AG04450 (cell line): ENCODE results near the gene ABCG2. TPM values are rescaled to one million over a fixed set of nuclear protein-coding genes. Genes with fewer than 3 reads are reported as not detected.

Source experiments
- CTCF ChIA-PET: fragments of 300-600, 350-600 bp; formaldehyde crosslinking; extraction: SDS; loops from one replicate; lab custom pipeline; 2022; ENCODE audit warnings: antibody characterized with exemption, inconsistent platforms; lab: Charles Lee
- POLR2A ChIA-PET: fragments of 350-600 bp; formaldehyde crosslinking; extraction: SDS; loops from one replicate; lab custom pipeline; 2021; ENCODE audit warnings: antibody characterized with exemption, inconsistent platforms; lab: Yijun Ruan, JAX
- DNase-seq: peaks from one replicate; pipeline ENCODE4 v3.0.0-alpha.2; 2011; ENCODE audit warnings: low read depth, low spot score
- H3K27ac ChIP-seq: one replicate; pipeline ENCODE4 v1.5.1; 2012; ENCODE audit warnings: low read depth, low read length, control low read depth
- H3K27me3 ChIP-seq: one replicate; pipeline ENCODE4 v1.6.0; 2012; ENCODE audit warnings: low read length; ENCODE audit not compliant: control insufficient read depth, insufficient read depth
- H3K4me3 ChIP-seq: 2 replicates; pipeline ENCODE4 v1.5.1; 2011; ENCODE audit warnings: mild to moderate bottlenecking, low read depth, low read length, control low read depth
- H3K9me3 ChIP-seq: 2 replicates; pipeline ENCODE4 v1.5.1; 2012; ENCODE audit warnings: low read length; ENCODE audit not compliant: control insufficient read depth, insufficient read depth
- polyA minus RNA-seq: library from RNA; depleted of rRNA, polyadenylated mRNA; stranded (reverse); fragments of >200 nt; gene quantifications from 2 replicates; pipeline ENCODE4 v1.2.3, GENCODE V29; 2011; rRNA and poly(A)+ RNA removed
- polyA plus RNA-seq: library from polyadenylated mRNA; depleted of rRNA; stranded (reverse); fragments of >200 nt; gene quantifications from 2 replicates; pipeline ENCODE4 v1.2.3, GENCODE V29; 2011; rRNA removed
- TF ChIP-seq, protein P1 (sequence below): IDR thresholded peaks from 2 replicates; pipeline ENCODE4 v1.5.1; 2011; ENCODE audit warnings: low read depth, low read length, control low read depth, inconsistent platforms

The ABCG2 gene
- polyA plus RNA-seq, result 1.1 and 1.2 TPM in 2 replicates
- polyA minus RNA-seq, result 0.60 and 1.0 TPM in 2 replicates

DNA sequence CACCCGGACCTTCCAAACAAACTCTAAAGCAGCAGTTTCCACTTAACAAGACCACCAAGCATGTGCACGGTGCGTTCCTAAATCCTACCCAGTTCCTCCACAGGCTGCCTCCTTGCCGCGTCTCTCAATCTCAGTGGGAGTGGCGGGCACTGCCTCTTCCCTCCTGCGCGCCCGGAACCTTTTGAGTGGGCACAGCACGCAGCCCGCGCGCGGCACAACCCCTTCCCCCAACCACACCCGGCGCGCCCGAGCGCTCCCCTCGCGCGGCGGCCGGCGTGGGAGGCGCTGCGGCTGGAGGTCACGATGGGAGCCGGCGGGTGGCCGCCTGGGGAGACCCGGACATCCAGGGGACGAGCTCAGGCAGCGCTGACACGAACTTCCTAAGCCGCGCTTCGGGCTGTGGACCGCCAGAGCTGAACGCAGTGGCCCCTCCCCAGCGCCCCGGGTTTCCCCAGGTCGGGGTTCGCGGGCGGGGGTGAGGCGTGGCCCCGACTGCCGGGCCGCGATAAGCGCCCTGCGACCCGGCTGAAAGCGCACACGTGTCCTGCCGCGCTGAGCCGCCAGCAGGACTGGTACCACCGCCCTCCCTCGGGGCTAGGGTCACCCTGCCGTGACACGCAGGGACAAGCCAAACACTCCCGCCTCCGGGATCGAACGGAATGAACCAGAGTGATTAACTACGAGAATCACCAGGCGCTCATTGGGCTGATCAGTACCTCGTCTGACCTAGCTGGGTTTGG is at the start of gene ABCG2:
Gene ABCG2 (minus strand): TSS at position 151 of the 740 bp plus-strand sequence. CDS start 18,644 bp downstream, outside the sequence.
- Histone ChIP-seq H3K4me3 (peak within 1 kb of the TSS; percentile 71), H3K27ac (no peak within 1 kb of the TSS), H3K9me3 (no peaks in the 10 kb centered on the region), H3K27me3 (no peaks in the 10 kb centered on the region)
- TF ChIP-seq, protein P1, sequence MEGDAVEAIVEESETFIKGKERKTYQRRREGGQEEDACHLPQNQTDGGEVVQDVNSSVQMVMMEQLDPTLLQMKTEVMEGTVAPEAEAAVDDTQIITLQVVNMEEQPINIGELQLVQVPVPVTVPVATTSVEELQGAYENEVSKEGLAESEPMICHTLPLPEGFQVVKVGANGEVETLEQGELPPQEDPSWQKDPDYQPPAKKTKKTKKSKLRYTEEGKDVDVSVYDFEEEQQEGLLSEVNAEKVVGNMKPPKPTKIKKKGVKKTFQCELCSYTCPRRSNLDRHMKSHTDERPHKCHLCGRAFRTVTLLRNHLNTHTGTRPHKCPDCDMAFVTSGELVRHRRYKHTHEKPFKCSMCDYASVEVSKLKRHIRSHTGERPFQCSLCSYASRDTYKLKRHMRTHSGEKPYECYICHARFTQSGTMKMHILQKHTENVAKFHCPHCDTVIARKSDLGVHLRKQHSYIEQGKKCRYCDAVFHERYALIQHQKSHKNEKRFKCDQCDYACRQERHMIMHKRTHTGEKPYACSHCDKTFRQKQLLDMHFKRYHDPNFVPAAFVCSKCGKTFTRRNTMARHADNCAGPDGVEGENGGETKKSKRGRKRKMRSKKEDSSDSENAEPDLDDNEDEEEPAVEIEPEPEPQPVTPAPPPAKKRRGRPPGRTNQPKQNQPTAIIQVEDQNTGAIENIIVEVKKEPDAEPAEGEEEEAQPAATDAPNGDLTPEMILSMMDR, result no peak
- ChIA-PET POLR2A (no interaction called here), CTCF (no interaction called here)
- DNase-seq, result peak; percentile 23

DNA sequence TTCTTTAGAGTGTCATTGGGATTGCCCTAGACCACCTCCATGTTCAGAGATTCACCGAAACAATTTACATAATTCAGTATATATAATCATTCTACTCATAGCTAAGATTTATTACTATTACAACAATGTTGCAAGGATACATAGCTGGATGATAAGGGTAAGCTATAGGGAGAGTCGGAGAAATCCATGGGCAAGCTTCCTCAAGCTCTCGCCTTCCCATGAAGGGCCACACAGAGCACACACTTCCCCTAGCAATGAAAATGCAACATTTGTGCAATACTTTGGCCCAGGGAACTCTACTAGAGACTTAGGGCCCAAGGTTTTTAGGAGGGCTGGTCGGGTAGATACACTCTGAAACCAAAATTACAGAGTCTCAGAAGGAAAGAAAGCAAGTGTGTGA is 49.7 kb upstream of the ABCG2 start:
- Histone ChIP-seq H3K9me3 (no peaks in the 10 kb centered on the region), H3K27me3 (peaks cover 3% of the 10 kb centered on the region), H3K27ac (no peak overlapping the region), H3K4me3 (no peak overlapping the region)
- no peak for DNase-seq
- POLR2A ChIA-PET, result no interaction called here
- CTCF ChIA-PET, result interaction anchor here (0.6 to 8.3 kb wide), 7 partner anchors 10 to 359 kb away, joined by 3 to 139 read pairs (median 13); no protein-coding TSS in a partner anchor
- TF ChIP-seq, protein P1, result no peak

DNA sequence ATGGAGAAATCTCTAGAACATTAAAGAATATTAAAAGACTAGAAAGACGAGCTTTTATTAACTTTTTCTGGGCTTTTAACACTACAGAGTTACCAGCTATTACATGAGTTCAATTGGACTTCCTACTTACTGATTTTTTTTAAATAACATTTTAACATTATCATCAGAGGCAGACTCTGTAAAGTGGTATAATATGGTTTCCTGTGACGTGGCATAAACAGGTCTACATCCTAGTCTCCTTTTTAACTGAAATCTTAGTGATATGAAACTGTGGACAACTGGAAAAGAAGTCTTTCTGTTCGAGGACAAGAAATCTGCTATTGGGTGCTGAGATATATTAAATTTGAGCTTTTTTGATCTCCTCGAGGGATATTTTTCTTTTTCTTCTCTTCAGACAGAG is 48.7 kb upstream of the ABCG2 start:
- H3K9me3 ChIP-seq, result no peaks in the 10 kb centered on the region
- DNase-seq, result no peak
- no peak overlapping the region for H3K4me3 ChIP-seq
- POLR2A ChIA-PET, result no interaction called here
- H3K27me3 ChIP-seq, result no peaks in the 10 kb centered on the region
- H3K27ac ChIP-seq, result no peak overlapping the region
- CTCF ChIA-PET, result interaction anchor here (0.5 to 8.3 kb wide), 9 partner anchors 11 to 352 kb away, joined by 3 to 139 read pairs (median 6); no protein-coding TSS in a partner anchor
- TF ChIP-seq, protein P1, result no peak

DNA sequence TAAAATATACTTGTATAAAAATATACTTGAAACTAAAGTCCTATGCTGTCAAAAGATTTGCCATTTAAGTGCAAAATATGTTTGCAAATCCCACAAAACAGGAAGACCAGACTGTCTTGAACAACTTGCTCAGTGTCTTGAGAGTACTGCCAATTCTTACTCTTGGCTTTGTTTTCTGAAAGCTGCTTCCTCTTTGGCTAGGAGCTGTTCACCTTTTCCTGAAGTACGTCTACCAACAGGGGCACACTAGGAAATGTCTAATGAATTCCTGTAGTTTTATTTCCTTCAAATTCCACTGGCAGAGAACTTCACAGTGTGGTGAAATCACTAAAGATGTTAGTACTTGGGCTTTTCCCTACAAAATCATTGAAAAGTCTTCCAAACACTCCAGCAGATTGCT is 46.4 kb upstream of the ABCG2 start:
- no peak for DNase-seq
- CTCF ChIA-PET, result interaction anchor here (0.9 to 8.3 kb wide), 2 partner anchors 14 to 152 kb away, joined by 3 to 121 read pairs; no protein-coding TSS in a partner anchor
- H3K27ac ChIP-seq, result no peak overlapping the region
- POLR2A ChIA-PET, result no interaction called here
- no peaks in the 10 kb centered on the region for H3K9me3 ChIP-seq
- no peaks in the 10 kb centered on the region for H3K27me3 ChIP-seq
- TF ChIP-seq, protein P1, result no peak
- H3K4me3 ChIP-seq, result no peak overlapping the region

DNA sequence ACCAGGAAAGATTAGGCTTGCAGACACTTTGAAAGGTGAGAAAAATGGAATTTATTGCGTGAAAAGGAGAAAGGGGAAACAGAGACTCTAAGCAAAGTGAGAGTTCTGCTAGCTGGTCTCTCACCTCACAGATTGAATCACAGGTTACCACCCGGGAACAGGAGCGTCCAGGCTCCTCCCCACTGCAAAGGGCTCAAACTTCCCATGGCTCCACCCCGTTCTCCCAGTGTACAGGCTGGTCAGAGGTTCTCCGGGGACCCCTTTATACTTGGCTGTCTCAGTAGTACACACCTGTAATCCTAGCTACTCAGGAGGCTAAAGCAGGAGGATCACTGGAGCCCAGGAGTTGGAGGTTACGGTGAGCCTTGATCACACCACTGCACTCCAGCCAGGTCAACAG is 44.0 kb upstream of the ABCG2 start:
- H3K27me3 ChIP-seq, result no peaks in the 10 kb centered on the region
- no peak overlapping the region for H3K4me3 ChIP-seq
- DNase-seq, result no peak
- TF ChIP-seq, protein P1, result no peak
- H3K9me3 ChIP-seq, result no peaks in the 10 kb centered on the region
- no peak overlapping the region for H3K27ac ChIP-seq
- CTCF ChIA-PET, result interaction anchor here (1.2 to 2.2 kb wide), 3 partner anchors 10 to 350 kb away, joined by 3 to 12 read pairs (median 8); no protein-coding TSS in a partner anchor
- POLR2A ChIA-PET, result no interaction called here
